NCI-H748 (cell line): ENCODE measurements around the gene MALT1.
"Not testable (repeated sequence)": the region's sequence is repeated elsewhere in the genome, so short reads cannot be mapped to it uniquely, and the experiment has no call there.

ENCODE experiments used
- DNase-seq: peaks from one replicate; lab custom pipeline; 2025; ENCODE audit not compliant: unreplicated experiment; lab: John Stamatoyannopoulos, UW

Gene MALT1

DNA sequence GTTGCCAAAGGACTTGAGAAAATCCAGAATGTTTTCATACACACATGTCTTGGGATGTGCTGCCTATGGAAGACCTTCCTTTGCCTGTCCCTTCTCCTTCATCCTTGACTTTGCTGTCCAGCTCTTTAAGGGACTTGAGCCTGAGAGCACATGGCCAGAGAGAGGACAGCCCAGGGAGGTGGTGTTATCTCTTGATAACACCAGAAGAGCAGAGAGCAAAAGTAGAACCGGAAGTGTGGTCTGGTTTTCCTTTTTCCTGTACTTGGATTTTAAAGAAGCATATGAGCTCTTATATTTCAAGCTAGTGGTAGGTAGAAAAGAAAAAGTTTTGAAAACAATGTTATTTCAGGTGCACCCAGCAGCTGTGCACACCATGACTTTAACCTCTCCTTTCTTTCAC, 99.3 kb downstream of the MALT1 start:
- no peak for DNase-seq

GRCh38 chr18:58772161-58772560, 100.9 kb downstream of the MALT1 start:
- DNase-seq = no peak

DNA sequence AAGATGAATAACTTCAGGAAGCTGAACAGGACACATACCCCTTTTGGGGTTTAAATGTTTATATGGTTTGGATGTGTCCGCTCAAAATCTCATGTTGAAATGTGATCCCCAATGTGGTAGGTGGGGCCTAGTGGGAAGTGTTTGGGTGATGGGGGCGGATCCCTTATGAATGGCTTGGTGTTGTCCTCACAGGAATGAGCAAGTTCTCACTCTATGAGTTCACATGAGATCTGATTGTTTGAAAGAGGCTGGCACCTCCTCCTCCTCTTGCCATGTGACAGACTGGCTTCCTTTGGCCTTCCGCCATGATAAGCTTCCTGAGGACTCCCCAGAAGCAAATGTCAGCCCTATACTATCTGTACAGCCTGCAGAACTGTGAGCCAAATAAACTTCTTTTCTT, 104.8 kb downstream of the MALT1 start:
- DNase-seq = no peak

DNA sequence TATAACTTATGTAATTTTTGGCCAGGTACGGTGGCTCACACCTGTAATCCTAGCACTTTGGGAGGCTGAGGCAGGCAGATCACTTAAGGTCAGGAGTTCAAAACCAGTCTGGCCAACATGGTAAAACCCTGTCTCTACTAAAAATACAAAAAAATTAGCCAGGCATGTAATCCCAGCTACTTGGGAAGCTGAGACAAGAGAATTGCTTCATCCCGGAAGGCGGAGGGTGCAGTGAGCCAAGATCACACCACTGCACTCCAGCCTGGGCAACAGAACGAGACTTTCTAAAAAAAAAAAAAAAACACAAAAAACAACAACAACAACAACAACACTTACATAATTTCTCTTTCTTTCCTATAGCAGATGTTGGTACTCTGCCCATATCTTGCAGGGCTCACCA, 105.3 kb downstream of the MALT1 start:
- not testable (repeated sequence) for DNase-seq

DNA sequence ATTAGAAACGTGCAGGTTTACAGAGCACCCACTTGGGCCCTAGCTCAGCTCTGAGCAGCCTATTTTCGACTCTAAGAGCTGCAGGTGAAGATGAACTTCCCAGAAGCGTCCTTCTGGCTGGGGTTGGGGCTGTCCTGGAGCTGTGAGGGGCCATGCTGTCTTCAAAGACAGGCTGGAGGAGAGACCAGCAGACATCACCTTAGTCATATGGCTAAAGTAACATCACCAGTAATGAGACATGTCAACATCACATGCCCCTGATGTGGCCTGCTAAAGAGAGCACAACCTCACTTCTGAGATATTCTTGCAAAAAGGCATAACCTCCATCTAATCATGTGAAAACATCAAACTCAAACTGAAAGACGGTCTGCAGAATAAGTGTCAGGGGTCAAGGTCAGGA, 106.2 kb downstream of the MALT1 start:
- no peak for DNase-seq

DNA sequence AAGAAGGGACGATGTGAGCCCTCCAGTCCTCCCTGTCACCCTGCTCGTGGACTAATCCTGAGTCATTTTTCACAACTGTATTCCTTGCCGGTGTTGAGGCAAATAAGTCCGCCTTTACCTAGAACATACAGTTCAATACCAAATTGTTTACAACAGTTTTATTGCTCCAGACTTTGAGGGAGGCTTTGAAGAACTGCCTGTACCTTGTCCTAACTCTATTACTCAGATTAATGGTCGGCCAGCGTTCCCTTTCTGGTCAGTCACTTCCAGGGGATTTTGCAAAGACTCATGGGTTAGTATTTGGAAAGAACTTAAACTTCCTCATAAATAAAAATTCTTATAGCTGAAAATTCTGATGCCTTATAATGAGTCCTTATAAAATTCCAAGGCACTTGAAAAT, 108.3 kb downstream of the MALT1 start:
- no peak for DNase-seq

- DNase-seq = no peak
These were observed 108.8 kb downstream of the MALT1 start for GRCh38 chr18:58780045-58780444.

GRCh38 chr18:58781627-58782194, 110.4 kb downstream of the MALT1 start:
- peak; percentile 84 for DNase-seq

GRCh38 chr18:58784601-58785137, 113.4 kb downstream of the MALT1 start:
- DNase-seq = peak; percentile 29

- no peak for DNase-seq
These were observed 114.0 kb downstream of the MALT1 start for GRCh38 chr18:58785171-58785805.

DNA sequence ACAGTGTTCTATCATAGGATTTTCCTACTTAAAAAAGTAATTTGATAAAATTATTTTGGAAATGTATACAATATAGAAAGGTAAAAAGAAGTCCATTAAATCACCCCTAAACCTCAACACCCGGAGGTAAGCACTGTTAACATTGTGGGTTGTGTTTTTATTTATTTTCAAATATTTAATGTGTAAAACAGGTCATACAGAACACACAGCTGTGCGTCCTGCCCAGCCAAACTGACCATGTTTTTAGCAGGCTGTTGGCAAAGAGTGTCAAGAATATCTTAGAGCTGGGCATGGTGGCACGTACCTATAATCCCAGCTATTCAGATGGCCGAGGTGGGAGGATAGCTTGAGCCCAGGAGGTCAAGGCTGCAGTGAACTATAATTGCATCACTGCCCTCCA, 114.6 kb downstream of the MALT1 start:
- DNase-seq = no peak

- no peak for DNase-seq
These were observed 116.4 kb downstream of the MALT1 start for GRCh38 chr18:58787536-58788149.

- no peak for DNase-seq
These were observed 117.2 kb downstream of the MALT1 start for GRCh38 chr18:58788470-58788869.

- no peak for DNase-seq
These were observed 118.0 kb downstream of the MALT1 start for GRCh38 chr18:58788971-58789875.

- no peak for DNase-seq
These were observed 118.6 kb downstream of the MALT1 start for GRCh38 chr18:58789876-58790240.

DNA sequence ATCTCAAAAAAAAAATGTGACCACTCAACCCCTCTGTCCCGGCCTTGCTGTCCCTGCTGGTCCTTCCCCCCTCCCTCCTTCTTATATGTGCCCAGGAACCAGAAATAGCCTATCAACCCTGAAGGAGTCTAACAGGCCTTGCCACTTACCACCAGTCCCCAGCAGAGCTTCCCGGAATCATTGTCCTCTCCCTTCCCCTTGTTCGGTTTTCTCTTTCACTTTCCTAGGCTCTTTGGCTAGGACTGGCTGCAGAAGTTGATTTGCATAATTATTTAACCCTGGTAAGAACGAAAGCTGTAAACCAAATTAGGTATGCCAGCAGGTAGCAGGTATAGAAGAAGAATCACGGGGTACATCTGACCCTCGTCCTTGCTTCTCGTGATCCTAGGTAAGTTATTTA, 120.8 kb downstream of the MALT1 start:
- no peak for DNase-seq

DNA sequence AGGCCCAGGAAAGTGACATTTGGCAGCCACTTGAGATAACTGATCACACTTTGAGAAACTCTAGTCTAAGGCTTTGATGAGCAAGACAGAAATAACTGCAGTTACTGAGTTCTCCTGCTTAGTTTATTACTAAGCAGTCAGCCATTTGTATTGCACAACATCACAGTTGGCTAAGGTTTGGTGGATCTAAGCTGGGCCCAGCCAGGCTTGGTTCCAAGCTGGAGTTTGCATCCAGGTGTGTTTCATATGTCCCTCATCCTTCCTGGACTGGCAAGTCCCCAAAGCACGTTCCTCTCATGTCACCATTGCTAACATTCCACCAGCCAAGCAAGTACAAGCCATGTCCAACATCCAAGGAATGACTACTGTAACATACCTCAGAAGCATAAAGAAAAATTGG, 122.1 kb downstream of the MALT1 start:
- no peak for DNase-seq

DNA sequence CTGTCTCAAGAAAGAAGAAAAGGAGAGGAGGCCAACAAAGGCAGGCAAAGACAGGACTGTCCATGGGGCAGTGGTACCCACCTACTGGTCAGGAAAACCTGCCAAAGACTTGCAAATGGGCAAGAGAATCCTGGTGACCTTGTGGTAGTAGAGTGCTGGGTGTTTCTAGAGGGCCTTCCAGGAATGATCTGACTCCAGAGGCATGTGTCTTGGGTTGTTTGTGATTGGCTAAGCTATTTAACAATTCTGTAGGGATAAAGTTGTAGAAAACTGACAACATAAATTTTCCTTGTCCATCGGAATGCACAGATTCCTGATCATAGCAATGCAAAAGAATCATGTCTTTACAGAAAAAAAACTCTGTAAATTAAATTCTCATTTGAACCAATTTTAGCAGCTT, 125.0 kb downstream of the MALT1 start:
- DNase-seq = no peak

DNA sequence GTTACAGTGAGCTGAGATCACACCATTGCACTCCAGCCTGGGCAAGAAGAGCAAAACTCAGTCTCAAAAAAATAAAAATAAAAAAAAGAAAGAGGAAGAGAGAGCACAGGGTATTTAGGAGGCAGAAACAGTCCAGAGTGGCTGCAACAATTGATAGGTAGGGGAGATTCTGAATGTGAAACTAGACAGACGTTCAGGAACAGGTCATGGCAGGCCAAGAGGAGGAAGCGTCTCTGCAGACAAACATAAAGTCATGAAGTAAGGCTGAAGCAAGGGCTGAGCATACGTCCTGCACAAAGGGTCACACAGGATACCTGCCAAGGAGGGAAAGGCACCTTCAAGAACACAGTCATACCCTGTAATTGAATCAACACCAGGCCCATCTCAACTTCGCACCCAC, 129.3 kb downstream of the MALT1 start:
- DNase-seq = no peak

GRCh38 chr18:58802959-58803358, 131.7 kb downstream of the MALT1 start:
- no peak for DNase-seq

GRCh38 chr18:58803978-58804377, 132.7 kb downstream of the MALT1 start:
- peak; percentile 27 for DNase-seq
